A673 (cell line): ENCODE data around the gene IAPP. TPM values are rescaled to one million over a fixed set of nuclear protein-coding genes. Genes with fewer than 3 reads are reported as not detected.

ENCODE experiments used
- BruUV-seq: library from RNA; stranded (reverse); fragments of 400-500 nt; replicated peaks from 2 replicates; lab custom pipeline; 2021; lab: Mats Ljungman, UMichigan
- CTCF ChIA-PET: fragments of 300-600 bp; sonication (Branson Sonifier 250); formaldehyde crosslinking; loops from one replicate; lab custom pipeline; 2022; ENCODE audit warnings: antibody characterized with exemption; lab: Charles Lee
- POLR2A ChIA-PET: fragments of 300-600 bp; sonication (Branson Sonifier 250); formaldehyde crosslinking; loops from one replicate; lab custom pipeline; 2022; ENCODE audit warnings: antibody characterized with exemption; ENCODE audit not compliant: low non-redundant PET; lab: Charles Lee
- DNase-seq: peaks from one replicate; pipeline ENCODE4 v3.0.0-alpha.2; 2015; ENCODE audit warnings: low spot score
- H3K27ac ChIP-seq: fragments of 200-600 bp; sonication (generic); 2 replicates; pipeline ENCODE4 v1.5.1; 2016; ENCODE audit warnings: mixed run types, low read depth, mild to moderate bottlenecking, mixed read lengths, antibody characterized with exemption, low read length; ENCODE audit not compliant: poor library complexity, severe bottlenecking
- H3K27me3 ChIP-seq: fragments of 200-600 bp; sonication (generic); replicated peaks from 2 replicates; pipeline ENCODE4 v1.6.1; 2017; ENCODE audit warnings: mixed run types, low read depth, mild to moderate bottlenecking, mixed read lengths, antibody characterized with exemption, low read length; ENCODE audit not compliant: insufficient read depth, poor library complexity
- H3K36me3 ChIP-seq: fragments of 200-600 bp; sonication (generic); 2 replicates; pipeline ENCODE4 v1.6.1; 2016; ENCODE audit warnings: mixed run types, mild to moderate bottlenecking, mixed read lengths, antibody characterized with exemption, low read length; ENCODE audit not compliant: insufficient read depth, poor library complexity, severe bottlenecking
- H3K4me1 ChIP-seq: fragments of 200-600 bp; sonication (generic); 2 replicates; pipeline ENCODE4 v1.6.1; 2017; ENCODE audit warnings: mixed run types, mild to moderate bottlenecking, mixed read lengths, antibody characterized with exemption, low read length; ENCODE audit not compliant: insufficient read depth, poor library complexity, severe bottlenecking
- H3K4me3 ChIP-seq: fragments of 200-600 bp; sonication (generic); 2 replicates; pipeline ENCODE4 v1.5.1; 2016; ENCODE audit warnings: low read depth, mixed run types, mild to moderate bottlenecking, mixed read lengths, low read length; ENCODE audit not compliant: poor library complexity, severe bottlenecking
- H3K9me3 ChIP-seq: fragments of 200-600 bp; sonication (generic); 2 replicates; pipeline ENCODE4 v1.6.1; 2016; ENCODE audit warnings: mixed run types, low read depth, mild to moderate bottlenecking, mixed read lengths, antibody characterized with exemption, low read length; ENCODE audit not compliant: poor library complexity, severe bottlenecking
- CTCF ChIP-seq: fragments of 300-800, 200-600 bp; sonication (generic); conservative IDR thresholded peaks from 2 replicates; pipeline ENCODE4 v1.5.1; 2017; ENCODE audit warnings: low read depth, mild to moderate bottlenecking, antibody characterized with exemption, low read length, moderate library complexity, mixed read lengths
- EZH2 ChIP-seq: fragments of 200-600 bp; sonication (generic); IDR thresholded peaks from 2 replicates; pipeline ENCODE4 v1.6.1; 2017; ENCODE audit warnings: borderline replicate concordance, low read depth, mild to moderate bottlenecking, mixed read lengths, antibody characterized with exemption, low read length; ENCODE audit not compliant: poor library complexity, severe bottlenecking
- intact Hi-C: fragments of 100-400 bp; cut with micrococcal nuclease; formaldehyde crosslinking; loops from one replicate; pipeline ENCODE4 v1.10.0; 2022; ENCODE audit not compliant: unreplicated experiment
- total RNA-seq: library from RNA; stranded (reverse); gene quantifications from 2 replicates; pipeline ENCODE4 v1.2.3, GENCODE V29; 2021

Gene IAPP
- total RNA-seq, 1 experiment from 2014 or later, result not detected

- no peak for DNase-seq
- ChIA-PET POLR2A (no interaction called here), CTCF (no interaction called here)
- Histone ChIP-seq H3K9me3 (peaks cover 19% of the 10 kb centered on the region), H3K36me3 (no peaks in the 10 kb centered on the region), H3K27me3 (no peaks in the 10 kb centered on the region), H3K27ac (no peak overlapping the region), H3K4me3 (no peak overlapping the region), H3K4me1 (no peaks in the 10 kb centered on the region)
- TF ChIP-seq CTCF (no peak), EZH2 (no peak)
- no TSS peak for BruUV-seq
- intact Hi-C loops, result no loop called here
Measured at GRCh38 chr12:21328578-21328977, 44.1 kb upstream of the IAPP start.

GRCh38 chr12:21330682-21331253, 41.9 kb upstream of the IAPP start:
- Histone ChIP-seq H3K4me1 (no peaks in the 10 kb centered on the region), H3K27me3 (peaks cover 3% of the 10 kb centered on the region), H3K4me3 (no peak overlapping the region), H3K27ac (no peak overlapping the region), H3K9me3 (peaks cover 19% of the 10 kb centered on the region), H3K36me3 (no peaks in the 10 kb centered on the region)
- BruUV-seq, result no TSS peak
- POLR2A ChIA-PET, result no interaction called here
- DNase-seq, result peak; percentile 3
- intact Hi-C loops, result no loop called here
- CTCF ChIA-PET, result no interaction called here
- TF ChIP-seq CTCF, result no peak
- TF ChIP-seq EZH2, result no peak

- Histone ChIP-seq H3K36me3 (no peaks in the 10 kb centered on the region), H3K4me3 (no peak within 1 kb of the TSS), H3K9me3 (peaks cover 19% of the 10 kb centered on the region), H3K27ac (no peak within 1 kb of the TSS), H3K27me3 (peaks cover 3% of the 10 kb centered on the region), H3K4me1 (no peaks in the 10 kb centered on the region)
- POLR2A ChIA-PET, result no interaction called here
- DNase-seq, result no peak
- intact Hi-C loops, result no loop called here
- CTCF ChIA-PET, result no interaction called here
- BruUV-seq, result no TSS peak
- TF ChIP-seq EZH2 (no peak), CTCF (no peak)
Measured at GRCh38 chr12:21334771-21335325, 37.9 kb upstream of the IAPP start, which contains the start of gene SLCO1A2. TSS of gene SLCO1A2 (minus strand) at chr12:21334917. CDS start at chr12:21334647, 270 bp downstream.
